Measurements from ENCODE around the gene PTPRF.
A peak's percentile ranks its signal among the peaks of the same experiment; 100 is the strongest.
"Not testable (repeated sequence)": the region's sequence is repeated elsewhere in the genome, so short reads cannot be mapped to it uniquely, and the experiment has no call there.

Gene PTPRF

DNA sequence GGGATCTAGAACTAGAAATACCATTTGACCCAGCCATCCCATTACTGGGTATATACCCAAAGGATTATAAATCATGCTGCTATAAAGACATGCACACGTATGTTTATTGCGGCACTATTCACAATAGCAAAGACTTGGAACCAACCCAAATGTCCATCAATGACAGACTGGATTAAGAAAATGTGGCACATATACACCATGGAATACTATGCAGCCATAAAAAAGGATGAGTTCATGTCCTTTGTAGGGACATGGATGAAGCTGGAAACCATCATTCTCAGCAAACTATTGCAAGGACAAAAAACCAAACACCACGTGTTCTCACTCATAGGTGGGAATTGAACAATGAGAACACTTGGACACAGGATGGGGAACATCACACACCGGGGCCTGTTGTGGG is 107.7 kb downstream of the PTPRF start:
- not testable (repeated sequence) for H3K9me3 Mint-ChIP-seq (ENCODE audit: low read depth); H3K36me3 Mint-ChIP-seq; H3K27ac Mint-ChIP-seq; H3K4me3 Mint-ChIP-seq; H3K4me1 Mint-ChIP-seq (ENCODE audit: low read depth); H3K27me3 Mint-ChIP-seq

DNA sequence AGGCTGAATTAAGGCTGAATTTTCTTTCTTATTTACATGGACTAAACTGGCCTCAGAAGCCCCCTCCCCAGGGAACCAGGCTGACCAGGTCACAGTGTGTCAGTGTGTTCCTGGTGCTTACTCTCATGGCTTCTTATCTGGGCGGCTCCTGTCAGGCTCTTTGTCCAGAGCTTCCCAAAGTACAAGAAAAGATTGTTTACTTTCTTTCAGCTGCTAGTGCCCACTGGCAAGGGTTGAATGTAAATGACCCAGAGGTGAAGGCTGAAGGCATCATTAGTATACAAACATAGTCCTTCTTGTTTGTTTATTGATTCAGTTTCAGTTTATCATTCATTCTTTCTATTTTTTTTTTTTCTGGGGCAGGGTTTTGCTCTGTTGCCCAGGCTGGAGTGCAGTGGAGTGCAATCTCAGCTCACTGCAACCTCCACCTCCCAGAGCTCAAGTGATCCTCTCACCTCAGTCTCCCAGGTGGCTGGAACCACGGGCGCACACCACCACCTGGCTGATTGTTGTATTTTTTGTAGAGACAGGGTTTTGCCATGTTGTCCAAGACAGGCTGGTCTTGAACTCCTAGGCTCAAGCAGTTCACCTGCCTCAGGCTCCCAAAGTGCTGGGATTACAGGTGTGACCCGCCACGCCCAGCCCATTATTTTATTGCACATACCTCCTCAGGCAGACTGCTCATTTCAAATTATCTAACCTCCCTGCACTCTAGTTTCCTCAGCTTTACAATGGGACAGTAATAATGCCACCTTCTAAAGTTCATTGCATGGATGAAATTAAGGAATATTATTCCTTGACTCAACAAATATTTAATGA is 109.5 kb downstream of the PTPRF start:
- Mint-ChIP-seq H3K9me3 (ENCODE audit: low read depth) (no peaks in the 10 kb centered on the region), H3K4me3 (no peak overlapping the region), H3K36me3 (no peaks in the 10 kb centered on the region), H3K4me1 (ENCODE audit: low read depth) (no peaks in the 10 kb centered on the region), H3K27me3 (peaks cover 3% of the 10 kb centered on the region), H3K27ac (no peak overlapping the region)

DNA sequence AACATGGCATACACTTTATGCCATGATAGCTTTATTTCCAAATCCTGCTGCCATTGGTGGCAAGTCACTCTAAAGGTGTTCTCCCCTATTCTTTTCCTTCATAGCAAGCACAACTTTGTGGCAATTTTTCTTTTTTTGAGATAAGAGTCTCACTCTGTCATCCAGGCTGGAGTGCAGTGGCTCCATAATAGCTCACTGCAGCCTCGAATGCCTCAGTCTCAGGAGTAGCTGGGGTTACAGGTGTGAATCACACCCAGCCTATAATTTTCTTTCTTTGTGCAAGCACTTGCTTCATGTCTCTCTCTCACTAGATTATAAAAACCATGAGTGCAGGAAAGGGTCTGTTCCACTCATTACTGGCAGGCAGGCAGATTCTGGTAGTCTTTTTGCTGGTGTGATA is 113.9 kb downstream of the PTPRF start:
- peaks cover 4% of the 10 kb centered on the region for H3K4me1 Mint-ChIP-seq (ENCODE audit: low read depth)
- H3K36me3 Mint-ChIP-seq, result no peaks in the 10 kb centered on the region
- no peak overlapping the region for H3K4me3 Mint-ChIP-seq
- no peaks in the 10 kb centered on the region for H3K9me3 Mint-ChIP-seq (ENCODE audit: low read depth)
- no peak overlapping the region for H3K27ac Mint-ChIP-seq
- H3K27me3 Mint-ChIP-seq, result peaks cover 3% of the 10 kb centered on the region

DNA sequence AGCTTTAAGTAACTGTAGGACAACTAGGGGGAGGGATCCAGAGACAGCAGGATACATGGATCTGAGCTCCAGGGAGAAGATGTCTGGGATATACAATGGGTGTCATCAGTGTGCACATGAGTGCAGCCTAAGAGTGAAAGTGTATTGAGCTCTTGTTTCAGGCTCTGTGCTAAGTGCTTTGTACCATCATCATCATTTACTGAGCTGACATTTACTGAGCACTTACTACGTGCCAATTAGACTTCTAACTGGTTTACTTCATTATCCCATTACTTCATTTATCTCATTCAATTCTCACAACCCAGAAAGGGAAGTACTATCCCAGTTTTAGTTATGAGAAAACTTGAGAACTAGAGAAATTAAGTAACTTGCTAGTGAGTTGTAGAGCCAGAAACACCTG is 114.8 kb downstream of the PTPRF start:
- Mint-ChIP-seq H3K4me3 (no peak overlapping the region), H3K9me3 (ENCODE audit: low read depth) (no peaks in the 10 kb centered on the region), H3K36me3 (no peaks in the 10 kb centered on the region), H3K27ac (no peak overlapping the region), H3K27me3 (peaks cover 3% of the 10 kb centered on the region), H3K4me1 (ENCODE audit: low read depth) (peaks cover 8% of the 10 kb centered on the region)

DNA sequence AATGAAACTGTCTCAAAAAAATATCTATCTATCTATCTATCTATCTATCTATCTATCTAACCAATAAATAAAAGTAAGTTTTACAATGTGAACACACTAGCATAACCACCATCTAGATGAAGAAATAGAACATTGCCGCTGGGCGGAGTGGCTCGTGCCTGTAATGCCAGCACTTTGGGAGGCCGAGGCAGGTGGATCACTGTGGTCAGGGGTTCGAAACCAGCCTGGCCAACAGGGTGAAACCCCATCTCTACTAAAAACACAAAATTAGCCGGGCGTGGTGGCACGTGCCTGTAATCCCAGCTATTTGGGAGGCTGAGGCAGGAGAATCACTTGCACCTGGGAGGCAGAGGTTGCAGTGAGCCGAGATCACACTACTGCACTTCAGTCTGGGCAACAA is 116.6 kb downstream of the PTPRF start:
- H3K27me3 Mint-ChIP-seq; H3K9me3 Mint-ChIP-seq (ENCODE audit: low read depth); H3K4me3 Mint-ChIP-seq; H3K36me3 Mint-ChIP-seq; H3K27ac Mint-ChIP-seq: not testable (repeated sequence)
- H3K4me1 Mint-ChIP-seq (ENCODE audit: low read depth), result peaks cover 25% of the 10 kb centered on the region

DNA sequence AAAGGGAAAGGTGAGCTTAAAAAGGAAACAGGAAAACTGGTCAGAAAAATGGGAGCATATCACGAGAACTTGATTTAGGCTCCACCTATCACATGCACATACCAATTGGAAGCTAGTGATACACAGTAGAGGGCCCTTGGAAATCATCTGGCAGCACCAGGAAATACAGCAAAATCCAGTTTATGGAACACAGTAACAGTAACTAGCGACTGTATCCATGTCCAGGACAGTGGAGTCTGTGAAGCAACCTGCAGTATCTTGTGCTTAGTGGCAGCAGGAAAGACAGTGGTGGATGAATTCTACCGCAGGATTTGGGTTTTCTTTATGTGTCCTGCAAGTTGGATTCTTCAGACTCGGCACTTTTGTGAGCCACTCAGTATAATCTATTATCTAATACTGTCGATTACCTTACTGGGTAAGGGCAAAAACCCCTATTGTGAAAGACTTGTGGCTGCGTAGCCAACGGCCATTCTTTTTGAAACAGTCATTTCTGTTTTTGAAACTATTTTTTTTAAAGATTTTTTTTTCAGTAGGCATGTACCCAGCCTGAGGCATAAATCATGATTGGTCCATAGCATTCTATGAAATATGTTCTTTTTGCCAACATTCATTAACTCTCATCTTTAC is 117.7 kb downstream of the PTPRF start:
- Mint-ChIP-seq H3K27me3 (peaks cover under 1% of the 10 kb centered on the region), H3K4me3 (peak overlapping the region; percentile 96), H3K27ac (no peak overlapping the region), H3K9me3 (ENCODE audit: low read depth) (no peaks in the 10 kb centered on the region), H3K36me3 (no peaks in the 10 kb centered on the region), H3K4me1 (ENCODE audit: low read depth) (peaks cover 29% of the 10 kb centered on the region)

DNA sequence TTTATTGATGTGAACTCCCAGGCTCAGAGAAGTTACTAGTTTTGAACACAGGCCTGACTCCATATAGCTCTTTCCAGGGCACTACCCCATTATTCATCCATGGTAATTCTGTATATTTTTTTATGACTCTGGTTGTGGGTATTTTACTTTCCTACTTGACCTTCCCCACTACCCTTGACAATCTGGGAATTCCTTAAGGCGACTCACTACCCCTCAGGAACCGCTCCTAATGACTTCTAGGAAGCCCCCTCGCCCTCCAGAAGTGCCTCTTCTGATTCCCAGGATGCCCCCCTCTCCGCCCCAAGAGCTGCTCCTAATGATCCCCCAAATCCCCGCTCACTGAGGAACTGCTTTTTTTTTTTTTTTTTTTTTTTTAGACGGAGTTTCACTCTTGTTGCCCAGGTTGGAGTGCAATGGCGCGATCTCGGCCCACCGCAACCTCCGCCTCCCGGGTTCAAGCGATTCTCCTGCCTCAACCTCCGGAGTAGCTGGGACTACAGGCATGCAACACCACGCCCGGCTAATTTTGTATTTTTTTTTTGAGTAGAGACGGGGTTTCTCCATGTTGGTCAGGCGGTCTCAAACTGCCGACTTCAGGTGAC is 118.3 kb downstream of the PTPRF start:
- Mint-ChIP-seq H3K27ac (no peak overlapping the region), H3K4me3 (peak overlapping the region; percentile 96), H3K27me3 (no peaks in the 10 kb centered on the region), H3K9me3 (ENCODE audit: low read depth) (no peaks in the 10 kb centered on the region), H3K36me3 (no peaks in the 10 kb centered on the region), H3K4me1 (ENCODE audit: low read depth) (peaks cover 33% of the 10 kb centered on the region)

DNA sequence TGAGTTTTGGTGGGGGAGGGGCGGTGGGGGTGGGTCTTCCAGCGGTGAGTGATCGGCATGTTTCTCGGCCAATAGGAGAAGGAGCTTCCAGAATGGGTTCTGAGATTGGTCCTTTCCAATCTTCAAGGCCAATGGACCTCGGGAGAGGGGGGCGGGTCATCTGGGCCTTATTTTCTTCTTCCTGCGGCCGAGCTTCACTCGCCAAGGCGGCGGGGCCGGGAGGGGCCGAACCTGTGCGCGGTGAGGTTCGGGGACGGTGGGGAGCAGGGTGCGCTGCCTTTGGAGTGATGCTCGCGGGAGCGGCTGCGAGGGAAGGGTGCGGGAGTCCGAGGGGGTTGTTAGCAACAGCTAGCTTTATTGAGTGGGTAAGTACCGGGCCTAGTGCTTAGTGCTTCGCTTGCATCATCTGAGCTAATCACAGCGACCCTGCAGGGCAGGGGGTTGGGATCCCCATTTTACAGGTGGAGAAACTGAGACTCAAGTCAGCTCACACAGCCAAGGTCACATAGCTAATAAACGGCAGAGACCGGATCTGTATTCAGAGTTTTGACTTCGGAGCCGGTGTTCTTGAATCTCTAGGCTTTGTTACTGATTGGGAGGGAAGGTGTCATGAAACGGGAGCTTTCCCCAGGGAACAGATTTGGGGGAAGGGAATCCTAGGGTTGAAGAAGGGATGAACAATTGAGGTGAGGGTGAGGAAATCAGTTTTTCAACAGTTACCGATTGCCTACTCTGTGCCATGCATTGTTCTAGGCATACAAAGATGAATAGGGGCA is 119.8 kb downstream of the PTPRF start:
- Mint-ChIP-seq H3K27me3 (no peaks in the 10 kb centered on the region), H3K4me3 (peak overlapping the region; percentile 96), H3K9me3 (ENCODE audit: low read depth) (no peaks in the 10 kb centered on the region), H3K27ac (peak overlapping the region; percentile 97), H3K36me3 (no peaks in the 10 kb centered on the region), H3K4me1 (ENCODE audit: low read depth) (peaks cover 40% of the 10 kb centered on the region)

DNA sequence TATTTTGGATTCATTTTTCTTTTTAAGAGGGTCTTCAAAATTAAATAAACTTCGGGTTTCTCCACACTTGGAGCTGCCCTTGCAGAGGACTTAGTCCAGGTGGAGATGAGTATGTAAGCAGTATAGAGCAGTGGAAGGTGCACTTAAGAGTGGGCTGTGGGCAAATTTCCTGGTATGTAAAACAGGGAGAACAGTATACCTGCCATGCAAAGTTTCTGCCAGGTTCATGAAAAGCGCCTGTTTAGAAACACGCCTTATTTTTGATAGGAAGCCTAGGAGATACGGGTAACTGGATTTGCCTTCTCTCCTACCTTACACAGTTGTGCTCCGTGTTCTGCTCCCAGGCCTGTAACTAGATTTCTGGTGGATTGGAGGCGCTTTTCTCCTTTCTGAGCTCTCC is 120.5 kb downstream of the PTPRF start:
- peak overlapping the region; percentile 96 for H3K4me3 Mint-ChIP-seq
- peak overlapping the region; percentile 50 for H3K27ac Mint-ChIP-seq
- peaks cover 40% of the 10 kb centered on the region for H3K4me1 Mint-ChIP-seq (ENCODE audit: low read depth)
- H3K9me3 Mint-ChIP-seq (ENCODE audit: low read depth), result no peaks in the 10 kb centered on the region
- no peaks in the 10 kb centered on the region for H3K27me3 Mint-ChIP-seq
- no peaks in the 10 kb centered on the region for H3K36me3 Mint-ChIP-seq

DNA sequence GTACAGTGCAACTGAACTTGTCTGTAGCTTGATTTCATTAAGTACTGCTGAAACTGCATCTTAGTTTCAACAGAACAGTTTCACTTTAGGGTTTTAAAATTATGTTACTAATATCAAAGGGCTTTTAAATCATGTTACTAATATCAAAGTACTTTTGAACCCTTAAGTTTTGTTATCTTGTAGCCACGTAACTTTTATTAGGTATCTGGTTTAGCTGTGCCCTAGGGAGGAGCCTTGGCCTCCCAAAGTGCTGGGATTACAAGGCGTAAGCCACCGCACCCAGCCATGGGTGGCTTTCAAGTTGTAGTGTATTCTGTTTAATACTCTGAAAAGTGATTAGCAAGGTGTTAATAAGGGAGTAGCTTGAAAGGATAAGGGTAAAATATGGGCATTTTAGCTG is 121.2 kb downstream of the PTPRF start:
- no peaks in the 10 kb centered on the region for H3K36me3 Mint-ChIP-seq
- peaks cover 40% of the 10 kb centered on the region for H3K4me1 Mint-ChIP-seq (ENCODE audit: low read depth)
- no peaks in the 10 kb centered on the region for H3K9me3 Mint-ChIP-seq (ENCODE audit: low read depth)
- H3K4me3 Mint-ChIP-seq, result peak overlapping the region; percentile 96
- H3K27me3 Mint-ChIP-seq, result no peaks in the 10 kb centered on the region
- no peak overlapping the region for H3K27ac Mint-ChIP-seq

DNA sequence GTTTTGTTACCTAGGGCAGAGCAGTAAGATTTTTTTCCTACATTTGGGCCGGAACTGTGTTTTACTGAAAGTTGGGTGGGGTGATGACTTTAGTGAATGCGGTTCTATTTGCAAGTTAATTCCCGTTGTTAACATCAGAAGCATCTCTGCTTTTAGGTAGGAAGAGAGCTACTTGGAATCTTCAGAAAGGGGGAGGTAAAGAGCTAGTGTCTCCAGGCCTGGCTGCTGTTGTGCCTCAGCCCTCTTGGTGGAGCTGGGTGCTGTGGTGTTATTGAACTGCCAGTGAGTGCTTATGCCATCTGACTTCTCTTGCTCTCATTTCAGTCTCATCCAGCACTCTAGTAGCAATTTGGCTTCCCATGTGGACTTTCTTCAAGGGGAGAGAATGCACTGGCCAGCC is 122.7 kb downstream of the PTPRF start:
- Mint-ChIP-seq H3K27ac (peak overlapping the region; percentile 23), H3K4me3 (peak overlapping the region; percentile 39), H3K4me1 (ENCODE audit: low read depth) (peaks cover 40% of the 10 kb centered on the region), H3K36me3 (no peaks in the 10 kb centered on the region), H3K9me3 (ENCODE audit: low read depth) (no peaks in the 10 kb centered on the region), H3K27me3 (no peaks in the 10 kb centered on the region)

DNA sequence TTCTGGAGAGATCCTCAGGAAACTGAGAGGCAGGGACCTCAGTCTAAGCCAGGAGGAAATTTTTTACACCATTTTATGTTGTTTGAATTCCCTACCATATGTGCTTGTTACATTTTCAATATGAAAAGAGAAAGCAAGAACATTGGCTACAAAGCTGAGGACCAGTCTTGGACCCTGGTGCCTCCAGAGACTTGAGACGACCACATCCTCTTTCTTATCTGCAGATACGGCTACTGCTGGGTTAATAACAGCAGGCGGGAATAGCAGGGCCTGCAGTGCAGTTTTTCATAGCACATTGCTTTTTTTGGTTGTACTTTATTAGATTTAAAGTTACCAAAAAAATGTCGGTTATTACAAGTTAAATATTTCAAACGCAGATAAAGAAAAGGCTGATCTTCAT is 123.2 kb downstream of the PTPRF start:
- H3K27ac Mint-ChIP-seq, result peak overlapping the region; percentile 23
- no peaks in the 10 kb centered on the region for H3K27me3 Mint-ChIP-seq
- no peaks in the 10 kb centered on the region for H3K36me3 Mint-ChIP-seq
- peaks cover 37% of the 10 kb centered on the region for H3K4me1 Mint-ChIP-seq (ENCODE audit: low read depth)
- no peaks in the 10 kb centered on the region for H3K9me3 Mint-ChIP-seq (ENCODE audit: low read depth)
- H3K4me3 Mint-ChIP-seq, result no peak overlapping the region

DNA sequence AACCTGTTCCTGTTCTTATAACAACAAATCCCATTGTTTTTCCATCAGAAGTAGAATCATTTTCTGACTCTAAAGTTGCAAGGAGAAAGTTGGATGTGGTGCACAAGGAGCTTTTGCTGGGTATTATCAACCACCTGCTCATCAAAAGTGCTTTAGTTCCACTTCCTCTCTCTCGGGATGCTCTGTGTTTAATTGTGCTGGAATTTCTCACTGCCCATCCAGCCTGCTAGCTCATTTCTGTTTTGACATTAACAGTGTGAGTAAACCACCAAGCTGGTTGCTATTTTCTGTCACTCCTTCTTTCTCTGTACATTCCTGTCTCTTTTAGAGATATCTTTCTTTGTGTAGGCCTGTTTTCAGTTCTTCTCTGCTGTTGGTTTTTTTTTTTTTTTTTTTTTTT is 125.3 kb downstream of the PTPRF start:
- Mint-ChIP-seq H3K36me3 (peaks cover 7% of the 10 kb centered on the region), H3K4me1 (ENCODE audit: low read depth) (peaks cover 28% of the 10 kb centered on the region), H3K4me3 (no peak overlapping the region), H3K9me3 (ENCODE audit: low read depth) (no peaks in the 10 kb centered on the region), H3K27me3 (no peaks in the 10 kb centered on the region), H3K27ac (no peak overlapping the region)

DNA sequence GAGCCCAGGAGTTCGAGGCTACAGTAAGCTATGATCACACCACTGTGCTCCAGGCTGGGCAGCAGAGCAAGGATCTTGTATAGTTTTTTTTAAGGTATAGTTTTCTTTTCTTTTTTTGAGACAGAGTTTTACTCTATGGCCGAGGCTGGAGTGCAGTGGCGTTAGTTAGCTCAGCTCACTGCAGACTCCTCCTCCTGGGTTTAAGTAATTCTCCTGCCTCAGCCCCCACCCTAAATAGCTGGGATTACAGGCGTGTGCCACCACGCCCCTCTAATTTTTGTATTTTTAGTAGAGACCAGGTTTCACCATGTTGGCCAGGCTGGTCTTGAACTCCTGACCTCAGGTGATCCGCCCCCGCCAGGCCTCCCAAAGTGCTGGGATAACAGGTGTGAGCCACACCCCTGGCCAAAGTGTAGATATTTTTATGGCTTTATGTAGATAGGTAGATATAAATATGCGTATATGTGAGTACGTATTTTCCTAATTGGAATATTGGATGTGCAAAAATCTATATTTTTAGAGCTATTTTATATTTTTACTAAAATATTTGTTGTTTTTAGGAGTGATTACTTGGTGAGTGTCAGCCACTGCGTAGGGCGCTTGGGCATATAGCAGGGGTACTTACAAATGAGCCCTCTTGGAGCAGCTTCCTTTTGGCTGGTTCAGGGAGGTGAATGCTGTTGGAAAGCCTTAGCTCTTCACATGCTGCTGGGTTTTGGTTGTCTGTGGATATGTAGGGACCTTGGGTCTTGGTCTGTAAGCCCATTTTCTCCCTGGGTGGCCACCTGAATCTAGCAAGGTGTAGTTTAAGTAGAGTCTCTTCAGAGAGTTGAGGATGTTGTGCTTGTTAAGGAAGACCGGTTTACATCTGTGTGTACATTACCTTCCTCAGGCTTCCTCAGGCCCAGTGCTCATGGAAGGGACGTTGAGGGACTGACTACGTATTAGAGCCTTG is 128.8 kb downstream of the PTPRF start:
- Mint-ChIP-seq H3K27me3 (no peaks in the 10 kb centered on the region), H3K4me1 (ENCODE audit: low read depth) (peaks cover 5% of the 10 kb centered on the region), H3K9me3 (ENCODE audit: low read depth) (no peaks in the 10 kb centered on the region), H3K4me3 (no peak overlapping the region), H3K27ac (no peak overlapping the region), H3K36me3 (peaks cover 12% of the 10 kb centered on the region)
